T-helper 2 cell (primary cell): ENCODE data around the gene CORIN.
"Not testable (repeated sequence)": the region's sequence is repeated elsewhere in the genome, so short reads cannot be mapped to it uniquely, and the experiment has no call there.

Source experiments
- DNase-seq, 5 experiments: peaks; one replicate each; pipeline versions ENCODE4 v3.0.0 to v3.0.0-alpha.2; 2012 to 2022

Gene CORIN

DNA sequence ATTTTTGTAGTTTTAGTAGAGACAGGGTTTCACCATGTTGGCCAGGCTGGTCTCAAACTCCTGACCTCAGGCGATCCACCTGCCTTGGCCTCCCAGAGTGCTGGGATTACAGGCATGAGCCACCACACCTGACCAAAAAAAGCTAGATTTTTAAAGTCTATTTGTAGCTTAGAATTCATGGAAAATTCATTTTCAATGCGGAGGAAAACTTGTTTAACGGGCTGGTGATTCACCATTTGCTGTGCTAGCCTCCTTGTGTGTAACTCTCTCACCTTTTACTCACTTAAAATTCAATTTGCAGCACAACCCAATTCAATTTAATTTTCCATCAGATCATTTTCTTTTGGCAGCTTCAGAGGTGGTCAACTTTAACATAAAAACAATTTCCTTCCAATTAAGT is 281.9 kb downstream of the CORIN start:
- not testable (repeated sequence) for DNase-seq

DNA sequence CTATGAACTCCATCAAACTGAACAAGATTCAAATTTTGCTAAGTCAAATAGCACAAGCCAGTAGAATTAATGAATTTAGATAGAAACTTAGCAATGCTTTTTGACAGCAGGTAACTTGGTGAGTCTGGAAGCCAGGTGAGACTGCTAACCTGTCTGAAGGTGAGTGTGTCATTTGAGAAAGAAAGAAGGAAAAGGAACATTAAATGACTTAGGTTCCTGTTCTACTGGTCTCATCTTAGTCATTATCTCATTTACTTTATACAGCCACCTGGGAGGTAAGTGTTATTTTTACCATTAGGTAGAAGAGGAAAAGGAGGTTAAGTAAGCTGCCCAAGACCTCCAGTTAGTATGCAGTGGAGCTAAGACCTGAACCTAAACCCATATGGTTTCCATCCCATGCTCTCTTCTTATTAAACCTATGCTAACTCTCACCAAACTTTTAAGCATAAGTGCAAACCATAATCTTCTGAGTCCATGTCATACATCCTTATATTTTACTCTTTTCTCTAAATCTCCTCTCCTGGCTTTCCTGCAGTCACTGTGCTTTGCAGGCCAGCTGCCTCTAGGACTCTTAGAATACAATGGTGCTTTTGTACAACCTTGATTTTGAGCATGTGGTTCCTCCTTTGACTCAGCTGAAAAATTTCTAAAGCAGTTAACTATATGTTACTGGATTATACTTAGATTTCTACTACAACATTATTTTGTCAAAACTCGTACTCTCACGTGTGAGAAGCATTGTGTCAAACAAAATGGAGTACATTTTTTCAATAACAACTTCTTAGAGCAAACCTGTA is 284.3 kb downstream of the CORIN start:
- no peak for DNase-seq

DNA sequence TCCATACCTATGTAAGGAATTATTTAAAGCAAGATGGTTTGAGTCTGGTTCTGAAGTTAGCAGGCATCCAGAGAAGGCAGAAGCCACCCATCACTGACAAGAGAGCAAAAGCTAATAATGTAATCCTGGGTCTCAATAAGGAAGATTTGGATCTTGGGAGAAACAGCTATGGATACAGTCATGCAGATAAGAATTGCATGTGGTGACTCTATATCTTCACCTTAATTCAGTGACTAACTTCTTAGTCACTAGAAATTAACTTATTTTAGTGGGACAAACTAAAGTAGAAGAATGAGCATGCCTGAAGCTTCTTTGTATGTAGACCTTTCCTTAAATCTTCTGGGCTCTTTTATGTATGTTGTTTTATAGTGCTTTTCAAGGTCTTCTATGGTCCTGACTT is 286.2 kb downstream of the CORIN start:
- DNase-seq: no peak

GRCh38 chr4:47550899-47551548 is 286.8 kb downstream of the CORIN start:
- DNase-seq: no peak

GRCh38 chr4:47550357-47550756 is 287.5 kb downstream of the CORIN start:
- DNase-seq: not testable (repeated sequence)
